ENCODE measurements around the gene CREB5.
"Not testable (repeated sequence)": the region's sequence is repeated elsewhere in the genome, so short reads cannot be mapped to it uniquely, and the experiment has no call there.

The CREB5 gene

DNA sequence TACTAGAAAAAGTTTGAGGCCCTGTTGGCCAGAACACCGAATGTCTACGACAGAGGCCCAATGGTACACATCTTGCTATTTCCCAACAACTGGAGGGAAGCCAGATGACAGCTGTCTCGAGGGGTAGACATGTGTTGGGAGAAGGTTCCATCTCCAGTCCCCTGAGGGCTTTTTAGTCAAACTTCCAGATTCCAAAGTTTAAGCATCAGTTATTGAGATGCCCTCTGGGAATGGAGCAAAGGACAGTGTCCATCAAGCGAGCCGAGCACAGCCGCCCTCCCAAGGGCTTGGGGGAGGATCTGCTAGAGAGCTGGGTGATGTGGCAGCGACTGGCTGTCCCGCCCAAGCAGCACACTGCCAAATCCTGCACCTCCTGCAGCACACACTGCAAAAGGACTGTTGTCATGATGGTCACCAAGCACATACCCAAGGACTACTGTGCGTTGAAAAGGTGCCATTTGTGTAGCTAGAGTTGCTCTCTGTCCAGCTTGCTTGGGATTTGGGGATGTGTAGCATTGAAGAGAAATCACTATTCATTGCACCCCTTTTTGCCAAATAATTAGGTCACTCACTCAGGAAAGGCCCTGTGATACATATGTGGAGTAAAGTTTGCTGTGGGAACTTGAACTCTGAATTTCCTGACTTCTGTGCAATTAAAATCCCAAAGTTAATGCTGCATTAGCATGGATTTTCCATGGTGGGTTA, 381.2 kb downstream of the CREB5 start:
- DNase-seq, result no peak

DNA sequence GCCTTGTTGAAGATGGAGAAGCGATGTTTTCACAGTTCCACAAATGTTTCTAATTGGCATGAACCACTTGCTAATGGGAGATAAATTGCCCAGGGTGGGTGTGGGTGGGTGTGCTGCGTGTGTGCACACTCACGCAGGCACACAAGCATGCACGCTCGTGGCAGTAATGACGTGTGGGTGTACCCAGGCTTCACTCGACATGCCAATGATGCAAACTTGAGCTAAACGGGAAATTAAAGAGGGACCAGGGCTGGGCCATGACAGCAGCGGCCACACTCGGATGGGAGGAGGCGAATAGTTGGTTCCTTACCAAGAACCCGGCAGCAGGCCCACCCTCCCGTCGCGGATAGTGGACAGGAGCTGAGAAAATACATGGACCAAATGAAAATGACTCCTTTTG, 386.0 kb downstream of the CREB5 start:
- DNase-seq, result no peak

DNA sequence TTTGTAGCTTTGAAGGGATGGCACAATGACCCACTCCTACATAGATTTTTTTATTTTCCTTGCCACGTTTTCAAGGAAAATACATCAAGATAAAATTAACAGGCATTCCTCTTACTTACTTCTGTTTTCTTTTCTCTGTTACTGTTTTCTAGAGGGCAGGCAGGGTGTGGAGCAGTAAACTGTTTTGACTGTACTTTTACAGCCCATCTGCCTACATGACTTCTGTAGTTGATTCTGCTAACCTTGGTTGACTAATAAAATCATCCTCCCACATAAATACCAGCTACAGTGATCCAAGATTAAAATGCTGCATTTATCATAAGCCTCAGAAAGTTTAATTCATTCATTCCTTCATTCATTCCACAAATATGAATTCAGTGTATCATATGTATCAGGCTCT, 387.3 kb downstream of the CREB5 start:
- DNase-seq, result no peak

DNA sequence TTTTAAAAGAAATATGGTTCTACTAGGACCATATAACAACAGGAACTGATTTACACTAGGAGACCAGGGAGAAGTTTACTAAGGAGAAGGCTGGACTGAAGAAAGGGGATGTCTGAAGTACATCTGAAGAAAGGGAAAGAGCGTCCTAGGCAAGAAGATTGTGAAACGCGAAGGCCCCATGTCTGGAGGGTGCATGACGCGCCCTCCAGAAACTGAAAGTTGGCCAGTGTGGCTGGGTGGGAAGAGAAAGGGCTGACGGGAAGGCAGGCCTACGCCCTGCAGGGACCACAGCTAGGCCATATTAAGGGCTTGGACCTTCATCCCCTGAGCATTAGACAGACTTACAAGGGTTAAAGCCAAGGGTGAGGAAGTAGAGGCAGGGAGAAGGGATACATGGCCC, 387.8 kb downstream of the CREB5 start:
- no peak for DNase-seq

DNA sequence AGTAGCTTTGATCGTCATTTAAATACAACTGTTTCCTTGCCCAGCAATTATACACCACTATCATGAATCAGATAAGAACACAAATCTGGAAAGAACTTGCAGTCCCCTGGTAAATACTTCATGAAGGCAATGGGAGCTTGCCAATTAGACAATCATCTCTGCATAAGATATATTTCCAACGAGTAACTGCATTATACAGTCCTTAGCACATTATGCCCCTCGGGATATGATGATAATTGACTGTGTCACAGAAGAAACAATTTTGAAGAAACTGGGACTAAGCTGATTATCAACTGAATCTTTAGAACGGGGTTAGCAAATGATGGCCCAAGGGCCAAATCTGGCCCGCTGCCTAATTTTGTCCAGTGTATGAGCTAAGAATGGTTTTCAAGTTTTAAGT, 390.1 kb downstream of the CREB5 start:
- no peak for DNase-seq

DNA sequence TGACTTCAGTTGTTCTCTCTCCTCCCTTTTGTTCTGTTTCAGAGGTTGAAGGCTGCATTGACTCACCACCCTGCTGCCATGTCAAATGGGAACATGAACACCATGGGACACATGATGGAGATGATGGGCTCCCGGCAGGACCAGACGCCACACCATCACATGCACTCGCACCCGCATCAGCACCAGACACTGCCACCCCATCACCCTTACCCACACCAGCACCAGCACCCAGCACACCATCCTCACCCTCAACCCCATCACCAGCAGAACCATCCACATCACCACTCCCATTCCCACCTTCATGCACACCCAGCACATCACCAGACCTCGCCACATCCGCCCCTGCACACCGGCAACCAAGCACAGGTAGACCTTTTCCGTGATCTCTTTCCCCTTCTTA, 391.8 kb downstream of the CREB5 start:
- DNase-seq, result no peak

DNA sequence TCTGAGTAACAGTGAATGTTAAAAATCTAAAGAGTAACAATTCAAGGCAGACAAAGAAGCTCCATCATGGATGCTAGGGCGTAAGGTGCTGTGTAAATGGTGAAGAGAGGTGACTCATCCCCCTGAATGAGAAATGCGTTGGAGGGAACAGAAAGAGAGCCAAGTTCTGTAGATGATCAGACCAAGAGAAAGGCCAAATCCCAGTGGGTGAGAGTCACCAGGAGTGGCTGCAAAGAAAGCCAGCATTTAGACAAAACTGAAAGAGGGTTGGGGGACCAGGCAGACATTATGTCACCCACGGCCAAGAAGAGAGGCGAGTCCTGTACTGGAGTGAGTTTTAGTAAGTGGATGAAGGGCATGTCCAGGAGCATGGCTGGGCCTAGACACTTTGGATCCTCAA, 392.7 kb downstream of the CREB5 start:
- DNase-seq, result no peak

DNA sequence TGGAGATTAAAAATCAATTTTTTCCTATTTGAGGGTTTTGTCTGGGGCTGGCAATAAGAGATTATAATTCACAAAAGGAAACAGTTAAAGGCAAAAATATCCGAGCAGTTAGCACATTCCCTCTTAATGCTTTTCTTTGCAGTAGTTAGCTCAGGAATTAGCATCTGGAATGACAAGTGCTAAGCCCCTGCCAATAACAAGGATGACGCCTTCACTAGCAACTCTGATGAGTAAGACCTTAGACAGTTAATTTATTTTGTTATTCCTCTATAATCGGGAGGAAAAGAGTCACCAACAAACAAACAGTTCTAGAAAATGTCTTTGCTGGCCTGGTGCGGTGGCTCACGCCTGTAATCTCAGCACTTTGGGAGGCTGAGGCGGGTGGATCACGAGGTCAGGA, 394.5 kb downstream of the CREB5 start:
- no peak for DNase-seq

DNA sequence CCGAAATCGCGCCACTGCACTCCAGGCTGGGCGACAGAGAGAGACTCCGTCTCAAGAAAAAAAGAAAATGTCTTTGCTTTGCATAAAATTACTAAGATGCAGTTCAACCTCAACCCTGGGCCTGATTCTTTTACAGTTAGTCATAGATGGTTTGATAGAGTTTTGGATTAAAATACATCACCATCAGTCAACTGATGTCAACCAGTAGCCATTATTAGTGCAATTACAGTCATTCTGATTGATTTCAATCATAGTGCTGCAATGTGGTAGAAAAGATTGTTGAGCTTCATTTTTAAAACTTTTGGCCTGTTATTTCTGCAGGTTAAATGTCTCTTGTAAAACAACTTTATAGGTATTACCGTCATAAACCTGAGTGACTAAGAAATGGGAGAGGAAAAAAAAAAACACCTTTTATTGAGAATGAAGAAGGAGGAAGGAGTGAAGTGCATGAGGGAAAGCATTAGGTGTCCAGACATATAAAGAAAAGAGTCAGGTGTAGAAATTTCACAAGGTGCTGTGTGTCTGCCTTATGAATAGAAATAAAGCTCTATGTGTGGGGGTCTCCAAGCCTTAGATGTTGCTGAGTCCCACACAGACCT, 395.2 kb downstream of the CREB5 start:
- DNase-seq, result no peak

DNA sequence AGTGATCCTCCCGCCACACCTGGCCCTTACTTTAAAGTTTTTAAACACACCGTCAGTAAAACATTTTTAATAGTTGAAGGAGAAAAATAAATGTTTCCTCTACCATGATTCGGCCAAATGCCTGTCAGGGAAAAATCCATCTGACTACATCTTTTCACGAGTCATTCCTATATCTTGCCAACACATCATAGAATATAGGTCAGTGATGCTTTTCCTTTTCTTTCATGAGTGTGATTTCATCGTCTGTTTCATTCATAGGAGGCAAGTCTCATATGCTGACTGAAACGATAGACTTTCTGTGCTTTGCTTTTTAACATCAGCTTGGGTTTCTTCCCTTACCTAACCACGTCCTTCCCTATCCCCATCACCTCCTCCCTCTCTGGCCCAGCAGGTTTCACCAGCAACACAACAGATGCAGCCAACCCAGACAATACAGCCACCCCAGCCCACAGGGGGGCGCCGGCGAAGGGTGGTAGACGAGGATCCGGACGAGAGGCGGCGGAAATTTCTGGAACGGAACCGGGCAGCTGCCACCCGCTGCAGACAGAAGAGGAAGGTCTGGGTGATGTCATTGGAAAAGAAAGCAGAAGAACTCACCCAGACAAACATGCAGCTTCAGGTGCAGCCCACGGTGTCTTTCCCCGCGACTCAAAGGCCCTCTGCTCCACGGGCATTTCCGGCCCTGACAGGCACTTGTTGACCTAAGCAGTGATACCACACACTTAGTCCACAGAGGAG, 396.6 kb downstream of the CREB5 start:
- DNase-seq, result no peak

DNA sequence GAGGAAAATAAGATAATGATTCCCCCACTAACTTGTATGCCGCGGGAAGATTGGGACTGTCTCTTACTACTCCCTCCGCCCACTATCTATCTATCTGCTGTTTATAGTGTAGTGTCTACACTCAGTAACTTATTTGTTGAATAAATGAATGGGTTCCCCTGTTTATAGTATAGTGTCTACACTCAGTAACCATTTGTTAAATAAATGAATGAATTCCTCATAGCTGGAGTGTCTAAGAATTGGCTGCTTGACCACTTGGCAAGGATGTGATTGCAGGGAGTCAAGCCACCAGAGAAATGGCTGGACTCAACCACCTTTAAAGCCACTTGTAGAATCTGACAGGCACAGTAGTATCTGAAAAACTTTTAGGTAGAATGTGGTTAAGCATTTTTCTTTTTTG, 398.7 kb downstream of the CREB5 start:
- DNase-seq, result no peak

DNA sequence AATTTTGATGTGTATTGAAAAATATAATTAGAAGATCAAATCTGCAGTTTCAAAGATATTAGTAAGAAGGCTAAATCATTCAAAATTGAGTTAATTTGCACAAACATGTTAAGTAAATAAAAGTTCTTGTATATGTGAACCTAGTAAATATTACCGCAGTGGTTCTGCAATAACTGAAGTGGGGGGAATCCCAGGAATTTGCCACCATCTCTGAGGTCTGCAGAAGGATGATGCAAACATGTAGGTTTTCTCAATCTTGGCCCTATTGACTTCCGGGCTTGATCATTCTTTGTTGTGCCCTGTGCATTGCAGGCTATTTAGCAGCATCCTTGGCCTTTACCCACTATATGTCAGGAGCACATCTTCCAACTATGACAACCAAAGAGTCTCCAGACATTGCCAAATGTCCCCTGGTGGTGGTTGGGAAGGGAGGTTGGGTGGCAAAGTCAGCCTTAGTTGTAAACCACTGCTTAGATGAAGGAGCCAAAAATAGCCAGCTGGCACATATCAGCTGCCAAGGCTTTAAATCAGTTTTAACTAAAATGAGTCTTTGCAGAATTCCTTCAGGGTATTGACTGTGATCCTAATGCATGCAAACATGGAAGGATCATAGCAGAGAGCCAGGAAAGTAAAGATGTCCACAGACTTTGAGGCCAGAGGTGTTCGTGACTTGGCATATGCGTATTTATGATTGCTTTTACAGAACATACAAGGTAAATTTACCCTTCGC, 399.5 kb downstream of the CREB5 start:
- DNase-seq, result no peak

DNA sequence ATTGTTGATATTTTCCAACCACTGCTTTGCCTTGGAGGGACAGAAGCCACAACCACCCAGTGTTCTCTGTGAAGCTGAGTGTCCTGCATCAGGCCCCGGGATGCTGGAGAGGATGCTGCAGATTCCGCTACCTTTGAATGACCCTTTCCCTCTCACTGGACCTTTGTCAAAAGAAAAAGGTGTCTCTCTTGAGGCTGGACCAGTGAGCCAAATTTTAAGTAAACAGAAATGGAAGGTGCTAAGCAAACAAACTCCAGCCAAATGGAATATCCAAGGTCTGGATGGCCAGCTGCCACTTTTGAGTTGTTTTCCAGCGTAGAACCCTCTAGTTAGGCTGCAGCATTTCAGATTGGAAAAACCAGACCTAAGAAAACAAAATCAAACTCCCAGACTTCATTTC, 400.3 kb downstream of the CREB5 start:
- no peak for DNase-seq

DNA sequence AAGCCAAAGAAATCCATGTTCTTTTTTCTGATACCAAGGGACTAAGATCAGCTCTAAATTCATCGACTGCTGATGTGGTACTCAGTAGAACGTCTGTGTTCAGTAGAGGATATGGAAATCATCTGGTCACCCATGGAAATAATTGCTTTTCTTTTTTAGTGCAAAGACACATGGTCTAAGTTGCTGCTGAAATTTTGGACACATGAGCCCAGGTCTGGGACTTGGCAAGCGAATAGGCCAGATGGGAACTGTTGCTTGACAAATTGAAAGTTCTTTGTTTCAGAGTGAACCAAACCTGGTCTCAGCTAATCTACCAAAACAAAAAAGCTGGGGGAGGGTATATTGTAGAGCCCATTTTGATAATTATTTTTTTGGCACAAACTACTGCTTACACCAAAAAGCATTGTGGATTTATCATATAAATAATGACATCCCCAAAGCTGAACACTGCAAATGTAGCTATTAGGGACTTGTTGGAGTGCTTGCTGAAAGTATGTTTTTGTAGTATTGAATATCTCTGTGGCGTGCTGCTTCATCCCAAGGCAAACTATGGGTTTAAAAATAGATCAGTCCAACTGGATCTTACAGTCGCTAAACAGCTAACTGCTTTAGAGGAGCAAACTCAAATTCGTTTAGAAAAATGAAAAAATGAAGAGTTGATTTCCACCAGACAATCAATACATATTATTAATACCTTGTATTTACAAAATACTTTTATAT, 401.1 kb downstream of the CREB5 start:
- DNase-seq, result no peak

DNA sequence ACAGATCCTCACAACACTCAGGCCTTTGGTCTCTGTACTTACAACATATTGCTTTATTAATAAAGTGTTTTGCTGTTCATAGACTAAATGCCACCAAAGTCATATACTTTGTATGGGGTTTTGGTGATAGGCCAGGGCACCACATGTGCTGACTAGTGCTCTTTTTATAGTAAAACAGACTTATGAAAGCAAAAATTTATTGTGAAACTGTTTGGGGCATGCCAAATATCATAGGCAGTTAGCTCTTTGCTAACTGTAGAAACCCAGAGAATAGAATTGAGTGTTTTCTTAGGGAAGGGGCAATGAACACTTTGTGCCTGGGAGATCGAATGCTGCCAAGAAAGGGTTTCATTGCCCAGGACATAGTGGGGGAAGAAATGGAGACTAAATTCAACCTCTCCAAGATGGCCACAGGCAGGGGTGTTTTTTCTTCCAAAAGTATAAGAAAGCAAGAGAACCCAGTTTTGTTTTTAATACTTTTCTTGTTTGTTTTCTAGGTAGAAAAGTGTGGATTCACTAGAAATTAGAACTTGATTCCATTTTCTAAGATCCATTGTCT, 403.1 kb downstream of the CREB5 start:
- DNase-seq, result no peak

DNA sequence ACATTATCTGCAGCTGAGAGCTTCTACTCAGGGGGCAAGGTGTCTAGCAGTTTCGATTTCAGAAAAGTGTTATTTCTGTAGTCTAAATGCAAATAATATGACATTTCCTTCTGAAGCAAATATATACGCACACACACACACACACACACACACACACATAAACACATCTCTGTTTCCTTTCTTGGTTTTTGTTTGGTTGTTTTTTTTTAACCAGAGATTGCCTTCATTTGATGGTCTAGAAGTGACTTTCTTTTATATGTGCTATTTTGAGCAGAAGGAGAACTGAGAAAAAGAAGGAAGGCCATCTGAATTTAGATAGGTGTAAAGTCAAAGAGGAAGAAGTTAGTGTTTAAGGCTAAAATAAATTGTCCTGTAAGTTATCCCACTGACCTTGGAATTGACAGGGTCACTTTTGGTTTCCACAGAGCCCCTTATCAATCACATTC, 403.6 kb downstream of the CREB5 start:
- no peak for DNase-seq

DNA sequence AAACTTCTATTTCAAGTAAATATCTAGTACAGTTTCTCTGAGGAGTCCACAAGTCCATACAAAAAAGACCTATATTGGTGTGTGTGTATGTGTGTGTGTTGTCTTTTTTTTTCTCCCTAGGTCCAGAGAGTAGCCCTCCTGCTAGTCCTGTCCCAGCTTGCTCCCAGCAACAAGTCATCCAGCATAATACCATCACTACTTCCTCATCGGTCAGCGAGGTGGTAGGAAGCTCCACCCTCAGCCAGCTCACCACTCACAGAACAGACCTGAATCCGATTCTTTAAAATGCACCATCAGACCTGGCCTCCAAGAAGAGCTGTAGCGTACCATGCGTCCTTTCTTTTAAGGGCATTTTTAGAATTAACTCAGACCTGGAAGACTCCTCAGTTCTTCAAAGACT, 406.7 kb downstream of the CREB5 start:
- no peak for DNase-seq

DNA sequence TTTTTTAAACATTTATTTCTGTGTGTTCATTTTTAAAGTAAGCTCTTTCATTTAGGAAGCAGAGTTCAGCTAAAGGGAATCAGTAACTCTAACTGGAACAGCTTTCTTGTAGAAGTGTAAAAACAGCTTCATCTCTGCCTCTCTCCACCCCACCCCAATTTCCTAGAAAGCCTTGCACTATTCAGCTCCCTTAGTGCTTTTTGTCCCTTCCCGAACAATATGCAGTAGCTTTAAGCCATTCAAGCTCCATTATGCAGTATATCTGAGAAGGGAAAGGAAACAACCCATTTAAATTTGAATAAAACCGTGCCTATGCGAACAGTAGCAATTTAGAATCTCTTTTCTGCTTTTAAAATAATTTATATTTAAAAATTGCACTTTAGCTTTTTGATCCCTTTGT, 411.3 kb downstream of the CREB5 start:
- DNase-seq, result no peak

DNA sequence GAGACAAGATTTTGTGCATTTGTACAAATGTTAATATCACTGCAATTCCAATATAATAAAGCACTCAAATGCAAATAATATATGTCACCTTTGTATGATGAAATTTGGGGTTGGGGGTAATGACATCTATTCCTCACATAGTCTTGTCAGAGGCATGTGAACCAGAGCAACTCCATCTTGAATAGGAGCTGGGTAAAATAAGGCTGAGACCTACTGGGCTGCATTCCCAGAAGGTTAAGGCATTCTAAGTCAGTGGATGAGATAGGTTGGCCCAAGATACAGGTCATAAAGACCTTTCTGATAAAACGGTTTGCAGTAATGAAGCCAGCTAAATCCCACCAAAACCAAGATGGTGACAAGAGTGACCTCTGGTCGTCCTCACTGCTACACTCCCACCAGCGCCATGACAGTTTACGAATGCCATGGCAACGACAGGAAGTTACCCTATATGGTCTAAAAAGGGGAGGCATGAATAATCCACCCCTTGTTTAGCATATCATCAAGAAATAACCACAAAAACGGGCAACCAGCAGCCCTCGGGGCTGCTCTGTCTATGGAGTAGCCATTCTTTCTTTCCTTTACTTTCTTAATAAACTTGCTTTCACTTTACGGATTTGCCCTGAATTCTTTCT, 413.6 kb downstream of the CREB5 start:
- DNase-seq, result not testable (repeated sequence)

DNA sequence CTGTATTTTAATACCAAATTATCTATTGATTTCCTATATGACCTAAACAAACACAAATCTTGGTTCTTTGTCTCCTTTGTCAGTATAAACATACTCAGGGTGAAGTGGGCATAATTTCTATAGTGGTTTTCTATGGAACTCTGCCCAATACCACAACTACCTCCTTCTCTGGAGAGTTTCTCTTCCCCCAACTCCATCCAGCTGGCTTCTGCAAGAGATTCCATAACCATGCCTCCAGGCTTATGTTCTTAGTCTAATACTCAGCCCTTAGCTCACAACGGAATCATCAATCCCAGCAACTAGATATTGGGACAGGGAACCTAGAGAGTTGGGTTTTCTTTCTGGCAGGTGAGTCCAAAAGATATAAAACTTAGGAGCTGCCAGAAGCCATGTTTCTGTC, 418.5 kb downstream of the CREB5 start:
- DNase-seq, result no peak

DNA sequence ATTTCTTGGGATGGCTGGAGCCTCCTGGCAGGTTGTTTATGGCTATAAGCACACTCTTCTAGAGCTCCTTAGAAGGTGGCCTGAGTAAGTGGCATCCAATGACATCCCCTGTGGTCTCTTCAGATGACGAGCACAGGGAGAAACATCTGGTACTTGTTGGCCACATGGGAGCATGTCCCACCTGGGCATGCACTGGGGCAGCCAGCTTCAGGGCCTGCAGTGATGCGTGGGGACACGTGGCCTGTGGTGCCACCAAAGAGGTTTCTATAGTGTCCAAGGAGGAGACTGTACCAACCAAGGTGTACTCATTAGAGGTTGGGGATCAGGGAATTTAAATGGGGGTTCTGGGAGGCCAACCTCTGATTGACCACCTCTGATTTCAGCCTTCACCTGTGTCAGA, 420.4 kb downstream of the CREB5 start:
- DNase-seq, result no peak

DNA sequence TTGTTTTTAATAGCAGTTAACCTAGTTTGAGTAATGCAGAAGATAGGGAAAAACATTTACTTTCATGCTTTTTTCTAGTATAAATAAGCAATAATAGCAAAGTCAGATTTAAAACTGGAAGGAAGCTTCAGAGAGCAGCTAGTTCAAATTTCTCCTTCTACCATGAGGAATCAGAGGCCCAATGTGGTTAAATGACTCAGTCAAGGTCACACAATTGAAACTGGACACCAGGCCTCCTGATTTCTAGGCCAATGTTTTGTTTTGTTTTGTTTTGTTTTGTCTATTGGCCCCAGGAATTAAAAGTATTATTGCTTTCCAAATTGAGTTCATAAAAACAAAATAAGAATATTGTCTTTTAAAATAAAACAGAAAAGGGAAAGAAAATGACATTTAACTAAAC, 423.5 kb downstream of the CREB5 start:
- DNase-seq, result no peak
